ENCODE results near the gene FHIT. TPM values are rescaled to one million over a fixed set of nuclear protein-coding genes. Genes with fewer than 3 reads are reported as not detected.

Gene FHIT
- polyA plus RNA-seq, 1 experiment, result 0.11 TPM

DNA sequence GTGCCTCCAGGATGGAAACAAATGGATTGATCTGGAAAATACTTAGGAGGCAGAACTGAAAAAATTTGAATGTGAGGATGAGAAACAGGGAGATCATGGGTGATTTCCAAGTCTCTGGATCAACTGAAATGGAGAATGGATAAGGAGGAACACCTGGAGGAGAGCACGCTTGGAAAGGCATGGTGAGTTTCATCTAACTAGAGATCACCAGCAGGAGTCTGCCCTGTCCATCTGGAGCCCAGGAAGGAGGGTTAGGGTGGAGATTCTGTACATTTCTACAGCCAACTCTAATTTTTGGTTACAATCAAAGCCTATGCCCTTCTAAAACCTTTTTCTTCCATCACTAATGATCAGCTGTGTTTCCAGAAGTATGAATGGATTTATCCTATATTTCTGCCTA lies 1205.6 kb downstream of the FHIT start:
- no peak overlapping the region for H3K4me3 ChIP-seq (ENCODE audit: low read depth, low read length)
- H3K27me3 ChIP-seq (ENCODE audit: control insufficient read depth, insufficient read depth, low read length), result no peaks in the 10 kb centered on the region
- CTCF ChIA-PET, result no interaction called here
- POLR2A ChIA-PET, result no interaction called here
- TF ChIP-seq, protein P1, sequence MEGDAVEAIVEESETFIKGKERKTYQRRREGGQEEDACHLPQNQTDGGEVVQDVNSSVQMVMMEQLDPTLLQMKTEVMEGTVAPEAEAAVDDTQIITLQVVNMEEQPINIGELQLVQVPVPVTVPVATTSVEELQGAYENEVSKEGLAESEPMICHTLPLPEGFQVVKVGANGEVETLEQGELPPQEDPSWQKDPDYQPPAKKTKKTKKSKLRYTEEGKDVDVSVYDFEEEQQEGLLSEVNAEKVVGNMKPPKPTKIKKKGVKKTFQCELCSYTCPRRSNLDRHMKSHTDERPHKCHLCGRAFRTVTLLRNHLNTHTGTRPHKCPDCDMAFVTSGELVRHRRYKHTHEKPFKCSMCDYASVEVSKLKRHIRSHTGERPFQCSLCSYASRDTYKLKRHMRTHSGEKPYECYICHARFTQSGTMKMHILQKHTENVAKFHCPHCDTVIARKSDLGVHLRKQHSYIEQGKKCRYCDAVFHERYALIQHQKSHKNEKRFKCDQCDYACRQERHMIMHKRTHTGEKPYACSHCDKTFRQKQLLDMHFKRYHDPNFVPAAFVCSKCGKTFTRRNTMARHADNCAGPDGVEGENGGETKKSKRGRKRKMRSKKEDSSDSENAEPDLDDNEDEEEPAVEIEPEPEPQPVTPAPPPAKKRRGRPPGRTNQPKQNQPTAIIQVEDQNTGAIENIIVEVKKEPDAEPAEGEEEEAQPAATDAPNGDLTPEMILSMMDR (IDR thresholded peaks at IDR 0.05; ENCODE audit: insufficient read depth, low read depth, low read length), result no peak
- no peaks in the 10 kb centered on the region for H3K36me3 ChIP-seq (ENCODE audit: control insufficient read depth, insufficient read depth, low read length)
- no peak for DNase-seq (ENCODE audit: low read depth)

DNA sequence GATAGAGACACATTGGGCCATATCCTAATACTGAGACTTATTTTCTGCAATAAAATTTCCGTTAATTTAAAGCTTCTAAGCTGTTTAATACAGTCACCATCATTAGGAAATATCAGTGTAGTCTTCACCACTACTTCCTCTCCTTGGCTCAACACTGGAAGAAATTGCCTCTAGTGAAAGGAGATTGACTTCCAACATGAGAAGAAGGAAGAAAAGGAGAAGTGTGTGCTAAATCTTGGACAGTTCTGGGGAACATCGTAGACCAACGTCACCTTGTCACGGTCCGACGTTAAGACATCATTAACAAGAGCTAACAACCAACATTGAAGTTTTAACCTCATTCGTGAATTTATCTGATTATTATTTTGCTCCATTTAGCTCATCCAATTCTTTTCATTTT lies 1214.4 kb downstream of the FHIT start:
- ChIA-PET CTCF (no interaction called here), POLR2A (no interaction called here)
- H3K4me3 ChIP-seq (ENCODE audit: low read depth, low read length), result no peak overlapping the region
- no peak for DNase-seq (ENCODE audit: low read depth)
- TF ChIP-seq, protein P1 (IDR thresholded peaks at IDR 0.05; ENCODE audit: insufficient read depth, low read depth, low read length), result no peak
- no peaks in the 10 kb centered on the region for H3K36me3 ChIP-seq (ENCODE audit: control insufficient read depth, insufficient read depth, low read length)
- H3K27me3 ChIP-seq (ENCODE audit: control insufficient read depth, insufficient read depth, low read length), result no peaks in the 10 kb centered on the region

GRCh38 chr3:60033901-60034453 lies 1217.3 kb downstream of the FHIT start:
- POLR2A ChIA-PET, result no interaction called here
- CTCF ChIA-PET, result no interaction called here

DNA sequence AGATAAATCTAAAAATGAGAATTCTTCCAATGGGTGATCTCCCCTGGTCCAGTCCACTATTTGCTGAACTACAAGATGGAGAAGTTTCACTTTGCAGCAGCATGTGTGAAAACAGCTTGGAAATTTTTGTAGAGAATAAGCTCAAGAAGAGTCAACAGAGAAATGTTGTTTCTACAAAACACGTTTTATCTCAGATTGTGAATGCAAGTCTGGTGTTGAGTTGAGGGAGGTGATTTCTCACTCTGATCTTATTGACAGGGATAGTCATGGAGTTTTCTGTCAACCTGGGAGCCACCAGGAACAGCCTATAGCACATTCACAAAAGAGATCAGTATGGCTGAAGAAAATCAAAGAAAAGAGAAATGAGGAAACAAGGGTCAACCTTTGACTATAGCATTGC lies 1220.3 kb downstream of the FHIT start:
- ChIA-PET POLR2A (no interaction called here), CTCF (no interaction called here)
- Histone ChIP-seq H3K27me3 (ENCODE audit: control insufficient read depth, insufficient read depth, low read length) (no peaks in the 10 kb centered on the region), H3K36me3 (ENCODE audit: control insufficient read depth, insufficient read depth, low read length) (no peaks in the 10 kb centered on the region), H3K4me3 (ENCODE audit: low read depth, low read length) (no peak overlapping the region)
- TF ChIP-seq, protein P1 (IDR thresholded peaks at IDR 0.05; ENCODE audit: insufficient read depth, low read depth, low read length), result no peak
- DNase-seq (ENCODE audit: low read depth), result no peak

More at GRCh38 chr3:60033901-60034453, 1217.3 kb downstream of the FHIT start:
- TF ChIP-seq, protein P1 (IDR thresholded peaks at IDR 0.05; ENCODE audit: insufficient read depth, low read depth, low read length), result no peak
- Histone ChIP-seq H3K36me3 (ENCODE audit: control insufficient read depth, insufficient read depth, low read length) (no peaks in the 10 kb centered on the region), H3K4me3 (ENCODE audit: low read depth, low read length) (no peak overlapping the region), H3K27me3 (ENCODE audit: control insufficient read depth, insufficient read depth, low read length) (no peaks in the 10 kb centered on the region)
- no peak for DNase-seq (ENCODE audit: low read depth)

GRCh38 chr3:60028233-60028632 lies 1223.0 kb downstream of the FHIT start:
- Histone ChIP-seq H3K27me3 (ENCODE audit: control insufficient read depth, insufficient read depth, low read length) (no peaks in the 10 kb centered on the region), H3K36me3 (ENCODE audit: control insufficient read depth, insufficient read depth, low read length) (no peaks in the 10 kb centered on the region), H3K4me3 (ENCODE audit: low read depth, low read length) (no peak overlapping the region)
- TF ChIP-seq, protein P1 (IDR thresholded peaks at IDR 0.05; ENCODE audit: insufficient read depth, low read depth, low read length), result no peak
- no peak for DNase-seq (ENCODE audit: low read depth)
- POLR2A ChIA-PET, result no interaction called here
- CTCF ChIA-PET, result no interaction called here

All from BJ (cell line).